ENCODE data around the gene COL5A2.

DNA sequence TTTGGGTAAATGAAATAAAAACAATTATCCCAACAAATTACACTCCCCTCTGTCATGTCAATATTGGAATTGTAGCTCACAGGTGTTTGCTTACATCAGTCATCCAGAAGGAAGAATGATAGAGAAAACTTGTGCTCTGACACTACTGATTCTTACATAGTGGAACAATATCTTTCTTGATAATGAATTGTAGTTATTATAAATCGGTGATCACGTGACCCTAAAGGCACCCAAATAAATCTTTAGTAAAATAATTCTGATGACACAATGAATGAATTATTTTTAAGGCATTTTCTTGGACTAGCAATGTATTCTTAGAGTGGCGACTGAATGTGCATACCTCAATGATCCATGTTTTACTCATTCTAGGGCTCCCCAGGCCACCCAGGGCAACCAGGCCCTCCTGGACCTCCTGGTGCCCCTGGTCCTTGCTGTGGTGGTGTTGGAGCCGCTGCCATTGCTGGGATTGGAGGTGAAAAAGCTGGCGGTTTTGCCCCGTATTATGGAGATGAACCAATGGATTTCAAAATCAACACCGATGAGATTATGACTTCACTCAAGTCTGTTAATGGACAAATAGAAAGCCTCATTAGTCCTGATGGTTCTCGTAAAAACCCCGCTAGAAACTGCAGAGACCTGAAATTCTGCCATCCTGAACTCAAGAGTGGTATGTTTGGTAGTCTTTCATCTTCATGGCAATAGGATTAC, 170.9 kb downstream of the COL5A2 start:
- TF ChIP-seq, protein P1, sequence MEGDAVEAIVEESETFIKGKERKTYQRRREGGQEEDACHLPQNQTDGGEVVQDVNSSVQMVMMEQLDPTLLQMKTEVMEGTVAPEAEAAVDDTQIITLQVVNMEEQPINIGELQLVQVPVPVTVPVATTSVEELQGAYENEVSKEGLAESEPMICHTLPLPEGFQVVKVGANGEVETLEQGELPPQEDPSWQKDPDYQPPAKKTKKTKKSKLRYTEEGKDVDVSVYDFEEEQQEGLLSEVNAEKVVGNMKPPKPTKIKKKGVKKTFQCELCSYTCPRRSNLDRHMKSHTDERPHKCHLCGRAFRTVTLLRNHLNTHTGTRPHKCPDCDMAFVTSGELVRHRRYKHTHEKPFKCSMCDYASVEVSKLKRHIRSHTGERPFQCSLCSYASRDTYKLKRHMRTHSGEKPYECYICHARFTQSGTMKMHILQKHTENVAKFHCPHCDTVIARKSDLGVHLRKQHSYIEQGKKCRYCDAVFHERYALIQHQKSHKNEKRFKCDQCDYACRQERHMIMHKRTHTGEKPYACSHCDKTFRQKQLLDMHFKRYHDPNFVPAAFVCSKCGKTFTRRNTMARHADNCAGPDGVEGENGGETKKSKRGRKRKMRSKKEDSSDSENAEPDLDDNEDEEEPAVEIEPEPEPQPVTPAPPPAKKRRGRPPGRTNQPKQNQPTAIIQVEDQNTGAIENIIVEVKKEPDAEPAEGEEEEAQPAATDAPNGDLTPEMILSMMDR (IDR thresholded peaks at IDR 0.05) = no peak
- no peak for TF ChIP-seq POLR2AphosphoS5 (IDR thresholded peaks at IDR 0.05)
- no peak for TF ChIP-seq POLR2A (IDR thresholded peaks at IDR 0.05)
